GM19467 (cell line): ENCODE results near the gene RNF208.

ENCODE experiments used
- ATAC-seq: cut with Tn5 transposase; IDR thresholded peaks from one replicate; pipeline ENCODE4 v1.9.1; 2021; ENCODE audit warnings: mild to moderate bottlenecking, moderate library complexity; ENCODE audit not compliant: unreplicated experiment

RNF208 gene

DNA sequence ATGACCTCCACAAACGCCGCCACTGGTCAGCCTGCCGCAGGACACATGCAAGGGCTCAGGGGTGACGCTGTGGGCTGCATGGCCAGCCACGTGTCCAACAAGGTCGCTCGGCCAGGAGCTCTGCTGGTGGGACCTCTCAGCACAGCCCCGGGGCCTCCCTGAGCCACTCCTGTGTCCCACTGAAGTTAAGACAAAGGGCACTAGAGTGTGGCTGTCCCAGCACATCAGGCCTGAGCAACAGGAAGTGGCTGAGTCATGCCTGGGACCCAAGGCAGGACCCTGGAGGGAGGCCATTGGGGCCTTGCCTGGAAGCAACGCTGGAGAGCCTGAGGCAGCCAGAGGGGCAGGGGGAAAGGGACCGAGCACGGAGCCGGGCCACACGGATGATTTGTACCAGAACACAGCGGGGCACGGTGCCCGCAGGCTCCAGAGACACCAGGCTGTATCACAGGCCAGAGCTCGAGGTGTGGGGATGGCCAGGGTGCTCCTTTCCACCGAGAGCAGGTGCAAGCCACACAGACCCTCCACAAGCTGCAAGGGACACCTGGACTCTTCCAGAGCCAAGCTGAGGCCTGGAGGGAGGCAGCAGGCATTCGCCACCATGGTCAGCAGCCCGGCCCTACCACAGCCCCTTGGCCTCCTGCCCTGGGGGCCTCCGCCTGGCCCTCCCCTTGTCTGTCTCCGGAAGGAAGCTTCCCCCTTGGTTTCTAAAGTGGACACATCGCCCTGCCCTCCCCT lies 43.7 kb downstream of the RNF208 start:
- no peak for ATAC-seq

GRCh38 chr9:137176302-137177182 lies 45.5 kb downstream of the RNF208 start:
- ATAC-seq = no peak

DNA sequence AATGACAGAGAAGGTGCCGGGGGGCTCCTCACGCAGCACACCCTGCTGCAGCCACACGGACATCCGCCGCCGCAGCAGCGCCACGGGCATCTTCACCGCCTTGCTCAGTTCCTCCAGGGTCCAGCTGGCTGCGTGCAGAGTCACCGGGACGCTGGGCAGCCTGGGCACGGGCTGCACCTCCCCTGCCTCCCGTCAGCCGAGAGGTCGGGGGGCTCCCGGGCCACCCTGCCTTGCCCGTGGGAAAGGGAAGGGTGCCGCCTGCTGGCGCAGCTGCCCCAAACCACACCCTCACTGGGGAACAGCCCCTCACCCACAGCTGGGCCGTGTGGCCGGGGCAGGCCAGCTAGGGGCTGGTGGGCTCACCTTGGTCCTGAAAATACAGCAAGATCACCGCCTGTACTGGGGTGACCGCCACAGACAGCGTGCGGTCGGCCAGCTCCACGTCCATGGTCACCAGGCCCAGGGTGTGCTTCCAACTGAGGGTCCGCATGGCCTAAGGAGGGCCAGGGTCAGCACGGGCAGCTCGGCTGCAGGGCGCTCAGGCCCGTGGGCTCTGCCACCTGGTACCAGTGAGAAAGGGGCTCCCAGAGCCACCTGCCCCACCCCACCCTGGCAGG lies 46.6 kb downstream of the RNF208 start:
- no peak for ATAC-seq

GRCh38 chr9:137174722-137175293 lies 47.2 kb downstream of the RNF208 start:
- no peak for ATAC-seq

DNA sequence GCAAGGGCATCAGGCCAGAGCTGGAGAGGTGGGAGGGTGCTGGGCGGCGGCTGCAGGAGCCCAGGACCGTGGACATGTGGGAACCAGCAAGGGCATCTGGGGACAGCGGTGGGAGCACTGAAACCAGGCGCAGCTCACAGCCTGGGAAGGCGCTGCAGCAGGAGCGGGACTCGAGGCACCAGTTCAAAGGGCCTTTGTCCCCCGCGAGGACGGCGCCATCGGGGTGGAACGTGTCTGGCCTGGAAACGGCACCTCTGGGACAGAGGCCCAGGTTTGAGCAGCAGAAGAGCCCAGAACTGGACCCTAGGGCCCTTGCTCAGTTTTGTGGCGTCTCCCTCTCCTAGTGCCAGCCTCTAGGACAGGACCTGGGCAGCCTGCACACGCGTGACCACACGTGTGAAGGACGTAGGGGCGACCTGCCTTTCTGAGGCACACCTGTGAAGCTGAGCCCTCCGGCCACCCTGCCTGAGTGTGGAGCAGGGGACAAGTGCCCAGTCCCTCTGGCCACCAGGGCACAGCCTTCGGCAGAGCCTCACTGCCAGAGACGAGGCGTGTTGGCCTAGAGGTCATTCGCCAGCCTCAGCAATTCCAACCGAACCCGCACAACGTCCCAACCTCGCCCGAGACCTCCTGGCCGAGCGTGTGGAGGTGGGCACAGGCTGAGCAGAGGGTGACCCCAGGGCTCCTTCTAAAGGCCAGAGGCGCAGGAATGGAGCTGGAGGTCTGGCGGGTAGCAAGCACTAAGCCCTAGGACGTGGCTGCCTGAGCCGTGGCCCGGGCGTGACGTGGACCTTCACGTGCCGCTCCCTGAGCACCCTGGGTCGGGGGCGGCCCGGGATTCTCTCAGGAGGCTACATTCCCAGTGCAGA lies 48.0 kb downstream of the RNF208 start:
- ATAC-seq = no peak

DNA sequence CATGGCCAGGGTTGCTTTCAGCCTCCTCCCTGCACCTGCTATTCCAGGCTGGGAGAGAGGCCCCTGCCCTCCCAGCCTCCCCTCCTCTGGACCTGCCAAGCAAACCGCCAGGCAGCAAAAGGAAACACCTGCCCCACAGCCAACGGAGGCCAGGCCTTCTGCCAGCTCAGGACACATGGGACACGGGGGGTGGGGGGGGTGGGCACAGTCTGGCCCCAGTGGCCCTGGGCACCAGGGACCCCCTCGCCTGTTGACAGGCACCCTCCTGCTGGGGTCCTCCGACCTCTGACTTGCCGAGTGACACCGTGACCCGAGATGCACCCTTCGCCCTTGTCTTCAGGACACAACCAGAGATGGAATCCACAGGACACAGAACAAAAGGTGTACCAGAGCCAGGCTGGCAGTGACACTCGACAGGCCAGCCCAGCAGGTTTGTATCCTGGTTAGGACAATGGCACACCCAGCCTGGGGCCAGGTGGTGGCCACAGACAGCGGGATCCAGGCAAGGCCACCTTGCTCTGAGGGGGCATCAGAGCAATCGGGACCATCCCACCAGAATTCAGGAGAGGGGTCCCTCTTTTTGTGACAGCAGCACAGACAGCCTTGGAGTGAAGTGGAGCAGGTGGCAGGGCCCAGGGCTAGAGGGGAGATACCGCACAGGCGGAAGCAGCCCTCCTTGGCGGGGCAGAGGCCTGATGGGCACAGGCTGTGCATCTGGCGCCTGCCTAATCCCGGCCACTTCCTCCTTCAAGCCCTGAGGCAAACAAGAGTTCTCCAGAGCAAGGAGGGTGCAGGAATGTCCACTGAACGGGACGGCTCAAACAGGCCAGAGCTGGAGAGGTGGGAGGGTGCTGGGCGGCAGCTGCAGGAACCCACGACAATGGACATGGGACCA lies 48.9 kb downstream of the RNF208 start:
- no peak for ATAC-seq

- ATAC-seq = no peak
Observed at GRCh38 chr9:137171149-137171900, 50.7 kb downstream of the RNF208 start.

DNA sequence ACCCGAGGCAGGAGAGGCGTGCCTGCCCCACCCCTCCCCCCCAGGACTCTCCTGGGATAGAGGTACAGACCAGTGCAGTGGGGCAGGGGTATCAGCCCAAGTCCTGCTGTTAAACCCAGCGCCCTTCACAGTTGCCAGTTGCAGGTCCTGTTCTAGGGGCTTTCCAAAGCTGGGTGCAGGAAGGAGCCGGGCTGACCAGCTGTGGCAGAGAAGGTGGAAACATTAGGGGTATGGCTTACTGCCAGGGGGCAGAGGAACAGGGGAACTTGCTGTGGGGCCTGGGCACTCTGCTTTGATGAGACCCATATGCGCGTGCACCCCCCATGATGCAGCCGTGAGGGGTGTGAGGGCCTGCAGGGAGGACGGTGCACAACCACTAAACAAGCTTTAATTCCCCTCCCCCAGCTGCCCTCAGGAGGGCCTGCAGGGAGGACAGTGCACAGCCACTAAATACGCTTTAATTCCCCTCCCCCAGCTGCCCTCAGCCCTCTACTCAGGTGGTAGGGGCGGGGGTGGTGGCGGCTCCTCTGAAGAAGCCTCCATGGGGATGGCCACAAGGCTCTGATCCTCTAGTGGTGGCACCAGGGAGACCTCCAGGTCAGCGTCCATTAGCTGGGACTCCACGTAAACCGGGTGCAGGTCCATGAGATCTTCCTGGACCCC lies 51.4 kb downstream of the RNF208 start:
- ATAC-seq = no peak
